PFSK-1 (cell line): ENCODE results near the gene SULT2B1.

Experiments
- POLR2AphosphoS5 ChIP-seq: IDR thresholded peaks from 2 replicates; pipeline ENCODE4 v1.6.1; 2012; ENCODE audit warnings: low read depth, mild to moderate bottlenecking, control low read depth, low read length, moderate library complexity
- REST ChIP-seq, 2 experiments: IDR thresholded peaks; 2 replicates each; pipeline versions ENCODE4 v1.6.1 to v1.8.0; 2011 to 2012; ENCODE audit warnings: low read depth in 2 of 2, low read length in 2 of 2, control low read depth in 1 of 2, inconsistent platforms in 1 of 2, mild to moderate bottlenecking in 1 of 2, moderate library complexity in 1 of 2; ENCODE audit not compliant: insufficient read depth in 1 of 2
- SIN3A ChIP-seq: IDR thresholded peaks from 2 replicates; pipeline ENCODE4 v1.6.1; 2012; ENCODE audit warnings: mild to moderate bottlenecking, low read length, moderate library complexity, borderline replicate concordance; ENCODE audit not compliant: insufficient read depth
- TAF1 ChIP-seq: IDR thresholded peaks from 2 replicates; pipeline ENCODE4 v1.6.1; 2012; ENCODE audit warnings: low read length, control low read depth, borderline replicate concordance; ENCODE audit not compliant: insufficient read depth

GRCh38 chr19:48617146-48617937 lies 65.4 kb downstream of the SULT2B1 start:
- TF ChIP-seq SIN3A = no peak
- TF ChIP-seq TAF1 = no peak
- no peak for TF ChIP-seq POLR2AphosphoS5
- TF ChIP-seq REST (IDR thresholded peaks at IDR 0.05; ENCODE audit: insufficient read depth in 1 of 2, low read depth in 2 of 2, low read length in 2 of 2) = no peak
